Natural killer cell (primary cell): ENCODE results near the gene WFS1. TPM values are rescaled to one million over a fixed set of nuclear protein-coding genes. Genes with fewer than 3 reads are reported as not detected.

ENCODE experiments used
- ATAC-seq, 3 donors: fragments of 150-1000 bp in 2 of 3; fragments of 200-7000 bp in 1 of 3; cut with Tn5 transposase; 1 replicate in 1 of 3; 2 replicates in 2 of 3; pipeline ENCODE4 v1.10.0; 2021; ENCODE audit warnings: mild to moderate bottlenecking in 2 of 3, moderate library complexity in 2 of 3
- DNase-seq, 2 donors: peaks; one replicate each; pipeline versions ENCODE4 v3.0.0 to v3.0.0-alpha.2; 2013 to 2021; ENCODE audit warnings: mixed read lengths in 1 of 2
- H3K27ac ChIP-seq: one replicate; pipeline ENCODE4 v1.5.1; 2013; ENCODE audit warnings: mild to moderate bottlenecking, low read length
- H3K27me3 ChIP-seq: one replicate; pipeline ENCODE4 v1.6.1; 2013; ENCODE audit warnings: low read length; ENCODE audit not compliant: control insufficient read depth, insufficient read depth
- H3K36me3 ChIP-seq: one replicate; pipeline ENCODE4 v1.6.1; 2013; ENCODE audit warnings: low read length; ENCODE audit not compliant: control insufficient read depth, insufficient read depth
- H3K4me1 ChIP-seq: one replicate; pipeline ENCODE4 v1.6.1; 2013; ENCODE audit warnings: low read length; ENCODE audit not compliant: control insufficient read depth, insufficient read depth
- H3K4me3 ChIP-seq: one replicate; pipeline ENCODE4 v1.5.1; 2013; ENCODE audit warnings: low read length
- H3K9me3 ChIP-seq: one replicate; pipeline ENCODE4 v1.6.1; 2013; ENCODE audit warnings: low read length; ENCODE audit not compliant: control insufficient read depth, insufficient read depth
- H3K27ac Mint-ChIP-seq, 2 donors: one replicate each; pipeline ENCODE4 v1.8.0; 2022; ENCODE audit warnings: mild to moderate bottlenecking in 2 of 2, mixed read lengths in 2 of 2, moderate library complexity in 1 of 2
- H3K27me3 Mint-ChIP-seq, 2 donors: one replicate each; pipeline ENCODE4 v1.8.0; 2022; ENCODE audit warnings: low read depth in 2 of 2, mixed read lengths in 2 of 2
- H3K36me3 Mint-ChIP-seq: one replicate; pipeline ENCODE4 v1.8.0; 2022; ENCODE audit warnings: mixed read lengths
- H3K4me1 Mint-ChIP-seq, 2 donors: one replicate each; pipeline ENCODE4 v1.8.0; 2022; ENCODE audit warnings: mixed read lengths in 2 of 2
- H3K4me3 Mint-ChIP-seq: one replicate; pipeline ENCODE4 v1.8.0; 2022; ENCODE audit warnings: mild to moderate bottlenecking, moderate library complexity, mixed read lengths
- H3K9me3 Mint-ChIP-seq, 2 donors: one replicate each; pipeline ENCODE4 v1.8.0; 2022; ENCODE audit warnings: mixed read lengths in 2 of 2
- CTCF ChIP-seq: fragments of 200-600 bp; IDR thresholded peaks from one replicate; pipeline ENCODE4 v1.8.0; 2022; ENCODE audit warnings: antibody characterized with exemption
- WGBS: methylation state at CpG from one replicate; pipeline ENCODE4 v1.1.7; 2013; ENCODE audit warnings: missing lambda C conversion rate; ENCODE audit not compliant: insufficient coverage; 5-methylcytosine and 5-hydroxymethylcytosine counted together
- intact Hi-C: fragments of 100-400 bp; cut with micrococcal nuclease; formaldehyde crosslinking; loops from one replicate; pipeline ENCODE4 v1.14.2; 2022
- total RNA-seq, 4 donors: library from RNA; stranded (reverse); fragments of 120-200 nt in 1 of 4; gene quantifications; one replicate each; pipeline versions ENCODE4 v1.2.3 to v1.2.4, GENCODE V29; 2013 to 2022

The WFS1 gene
- total RNA-seq, 3 donors from 2014 or later (not counting 1 experiment from before 2014, with no cell fraction given): 3.0 to 5.6 (median 3.5) TPM

GRCh38 chr4:6340446-6341015 lies 70.9 kb downstream of the WFS1 start:
- Mint-ChIP-seq H3K4me3 (peak overlapping the region; percentile 50), H3K27ac (peak overlapping the region in 1 of 2 donors; percentile 22), H3K4me1 (peaks cover 42 to 48% of the 10 kb centered on the region in 2 donors), H3K27me3 (peaks cover 0 to 10% of the 10 kb centered on the region in 2 donors), H3K9me3 (no peaks in the 10 kb centered on the region), H3K36me3 (no peaks in the 10 kb centered on the region)
- intact Hi-C loops: no loop called here
- TF ChIP-seq CTCF: no peak
- DNase-seq (no peak), ATAC-seq (no peak)
- Histone ChIP-seq H3K27ac (no peak overlapping the region), H3K36me3 (no peaks in the 10 kb centered on the region), H3K27me3 (peaks cover 7% of the 10 kb centered on the region), H3K4me1 (peaks cover 29% of the 10 kb centered on the region), H3K9me3 (no peaks in the 10 kb centered on the region), H3K4me3 (no peak overlapping the region)
- WGBS: 77% methylated on average over 9 of the region's 9 CpGs

- no peak overlapping the region for H3K27ac Mint-ChIP-seq
- no peaks in the 10 kb centered on the region for H3K36me3 Mint-ChIP-seq
- DNase-seq: no peak
- peaks cover 0 to 12% of the 10 kb centered on the region in 2 donors for H3K27me3 Mint-ChIP-seq
- H3K4me1 Mint-ChIP-seq: peaks cover 42 to 48% of the 10 kb centered on the region in 2 donors
- Histone ChIP-seq H3K9me3 (no peaks in the 10 kb centered on the region), H3K4me1 (peaks cover 29% of the 10 kb centered on the region), H3K27me3 (peaks cover 7% of the 10 kb centered on the region), H3K36me3 (no peaks in the 10 kb centered on the region), H3K4me3 (no peak overlapping the region), H3K27ac (no peak overlapping the region)
- 89% methylated on average over 4 of the region's 6 CpGs for WGBS
- no peak for ATAC-seq
- intact Hi-C loops: no loop called here
- H3K9me3 Mint-ChIP-seq: no peaks in the 10 kb centered on the region
- no peak overlapping the region for H3K4me3 Mint-ChIP-seq
- TF ChIP-seq CTCF: no peak
Measured at GRCh38 chr4:6341696-6342095, 72.0 kb downstream of the WFS1 start.

GRCh38 chr4:6342530-6343293 lies 73.1 kb downstream of the WFS1 start:
- H3K4me1 ChIP-seq: peaks cover 22% of the 10 kb centered on the region
- intact Hi-C loops: no loop called here

More at GRCh38 chr4:6342530-6343293, 73.1 kb downstream of the WFS1 start:
- Mint-ChIP-seq H3K36me3 (no peaks in the 10 kb centered on the region), H3K27me3 (peaks cover 0 to 12% of the 10 kb centered on the region in 2 donors), H3K4me3 (no peak overlapping the region), H3K9me3 (no peaks in the 10 kb centered on the region), H3K4me1 (peaks cover 33 to 39% of the 10 kb centered on the region in 2 donors), H3K27ac (no peak overlapping the region)
- Histone ChIP-seq H3K27ac (no peak overlapping the region), H3K9me3 (no peaks in the 10 kb centered on the region), H3K36me3 (no peaks in the 10 kb centered on the region), H3K27me3 (peaks cover 1% of the 10 kb centered on the region), H3K4me3 (no peak overlapping the region)
- no peak for TF ChIP-seq CTCF
- DNase-seq (no peak), ATAC-seq (no peak)
- 74% methylated on average over 23 of the region's 23 CpGs for WGBS
